ENCODE results near the gene UBE2J2.

Gene UBE2J2

GRCh38 chr1:1291548-1292441 lies 18.1 kb upstream of the UBE2J2 start:
- TF ChIP-seq CEBPB (IDR thresholded peaks at IDR 0.05) (no peak), RAD21 (IDR thresholded peaks at IDR 0.05; ENCODE audit: low read depth) (peak; percentile 74)

DNA sequence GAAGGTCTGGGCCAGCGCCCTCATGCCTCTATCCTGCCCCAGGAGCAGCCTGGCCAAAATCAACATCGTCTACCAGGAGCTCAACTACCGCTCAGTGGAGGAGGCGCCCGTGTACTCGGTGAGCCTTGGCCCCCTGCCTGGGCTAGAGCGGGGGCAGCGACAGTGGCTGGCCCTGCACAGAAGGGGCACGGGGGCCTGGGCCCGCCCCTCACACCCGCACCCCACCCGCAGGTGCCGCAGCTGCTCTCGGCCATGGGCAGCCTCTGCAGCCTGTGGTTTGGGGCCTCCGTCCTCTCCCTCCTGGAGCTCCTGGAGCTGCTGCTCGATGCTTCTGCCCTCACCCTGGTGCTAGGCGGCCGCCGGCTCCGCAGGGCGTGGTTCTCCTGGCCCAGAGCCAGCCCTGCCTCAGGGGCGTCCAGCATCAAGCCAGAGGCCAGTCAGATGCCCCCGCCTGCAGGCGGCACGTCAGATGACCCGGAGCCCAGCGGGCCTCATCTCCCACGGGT lies 17.4 kb upstream of the UBE2J2 start:
- TF ChIP-seq CEBPB (IDR thresholded peaks at IDR 0.05) = no peak
- peak; percentile 75 for TF ChIP-seq NFIC (IDR thresholded peaks at IDR 0.05)

GRCh38 chr1:1290238-1290731 lies 16.6 kb upstream of the UBE2J2 start:
- TF ChIP-seq RAD21 (IDR thresholded peaks at IDR 0.05; ENCODE audit: low read depth) (peak; percentile 73), TCF12 (IDR thresholded peaks at IDR 0.05; ENCODE audit: low read depth) (no peak)

DNA sequence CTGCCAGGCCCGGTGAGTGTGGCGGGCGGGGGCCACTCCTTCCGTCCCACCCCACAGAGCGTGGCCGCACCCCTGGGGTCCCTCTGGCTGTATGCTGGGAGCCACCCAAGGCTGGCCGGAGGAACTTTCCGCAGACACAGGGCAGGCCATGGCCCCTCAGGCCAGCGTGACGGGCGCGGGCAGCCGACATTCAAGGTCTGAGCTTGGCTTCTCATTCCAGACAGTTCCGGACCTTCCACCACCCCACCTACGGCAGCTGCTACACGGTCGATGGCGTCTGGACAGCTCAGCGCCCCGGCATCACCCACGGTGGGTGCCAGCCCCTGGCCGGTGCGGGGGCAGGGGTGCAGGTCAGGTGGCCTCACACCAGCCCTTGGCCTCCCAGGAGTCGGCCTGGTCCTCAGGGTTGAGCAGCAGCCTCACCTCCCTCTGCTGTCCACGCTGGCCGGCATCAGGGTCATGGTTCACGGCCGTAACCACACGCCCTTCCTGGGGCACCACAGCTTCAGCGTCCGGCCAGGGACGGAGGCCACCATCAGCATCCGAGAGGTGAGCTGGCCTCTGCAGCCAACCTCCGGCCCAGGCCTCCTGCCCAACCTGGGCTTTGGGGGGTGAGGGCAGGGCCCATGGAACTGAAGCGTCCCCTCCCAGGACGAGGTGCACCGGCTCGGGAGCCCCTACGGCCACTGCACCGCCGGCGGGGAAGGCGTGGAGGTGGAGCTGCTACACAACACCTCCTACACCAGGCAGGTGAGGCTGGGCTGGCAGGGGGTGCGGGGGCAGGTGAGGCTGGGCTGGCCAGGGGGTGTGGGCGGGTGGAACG lies 13.8 kb upstream of the UBE2J2 start:
- peak; percentile 68 for TF ChIP-seq EGR1 (IDR thresholded peaks at IDR 0.05)
- no peak for TF ChIP-seq YY1 (IDR thresholded peaks at IDR 0.05; ENCODE audit: low read depth)

- TF ChIP-seq TEAD4 (IDR thresholded peaks at IDR 0.05) = no peak
- TF ChIP-seq REST (IDR thresholded peaks at IDR 0.05; ENCODE audit: low read depth) = no peak
- TF ChIP-seq TCF12 (IDR thresholded peaks at IDR 0.05; ENCODE audit: low read depth) = no peak
Observed at GRCh38 chr1:1286313-1287261, 12.9 kb upstream of the UBE2J2 start.

GRCh38 chr1:1285611-1286311 lies 12.1 kb upstream of the UBE2J2 start:
- TF ChIP-seq, protein P1, sequence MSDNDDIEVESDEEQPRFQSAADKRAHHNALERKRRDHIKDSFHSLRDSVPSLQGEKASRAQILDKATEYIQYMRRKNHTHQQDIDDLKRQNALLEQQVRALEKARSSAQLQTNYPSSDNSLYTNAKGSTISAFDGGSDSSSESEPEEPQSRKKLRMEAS (IDR thresholded peaks at IDR 0.05) = no peak
- TF ChIP-seq ZBTB7A (IDR thresholded peaks at IDR 0.05; ENCODE audit: low read depth) (no peak), TCF12 (IDR thresholded peaks at IDR 0.05; ENCODE audit: low read depth) (no peak), CREB1 (IDR thresholded peaks at IDR 0.05; ENCODE audit: low read depth) (no peak), CEBPB (IDR thresholded peaks at IDR 0.05) (no peak), REST (IDR thresholded peaks at IDR 0.05; ENCODE audit: low read depth) (no peak), USF1 (IDR thresholded peaks at IDR 0.05) (no peak), NFIC (IDR thresholded peaks at IDR 0.05) (no peak), YY1 (IDR thresholded peaks at IDR 0.05; ENCODE audit: low read depth) (no peak), EP300 (IDR thresholded peaks at IDR 0.05; ENCODE audit: borderline replicate concordance) (no peak), EGR1 (IDR thresholded peaks at IDR 0.05) (no peak), FOXM1 (IDR thresholded peaks at IDR 0.05; ENCODE audit: borderline replicate concordance, low read depth) (no peak), TAF1 (IDR thresholded peaks at IDR 0.05; ENCODE audit: low read depth) (no peak), TEAD4 (IDR thresholded peaks at IDR 0.05) (no peak), RAD21 (IDR thresholded peaks at IDR 0.05; ENCODE audit: low read depth) (no peak)
